ENCODE results near the gene IFI44. TPM values are rescaled to one million over a fixed set of nuclear protein-coding genes. Genes with fewer than 3 reads are reported as not detected.

The IFI44 gene
- total RNA-seq, 2 experiments from 2014 or later, result 67.4 to 70.0 TPM

DNA sequence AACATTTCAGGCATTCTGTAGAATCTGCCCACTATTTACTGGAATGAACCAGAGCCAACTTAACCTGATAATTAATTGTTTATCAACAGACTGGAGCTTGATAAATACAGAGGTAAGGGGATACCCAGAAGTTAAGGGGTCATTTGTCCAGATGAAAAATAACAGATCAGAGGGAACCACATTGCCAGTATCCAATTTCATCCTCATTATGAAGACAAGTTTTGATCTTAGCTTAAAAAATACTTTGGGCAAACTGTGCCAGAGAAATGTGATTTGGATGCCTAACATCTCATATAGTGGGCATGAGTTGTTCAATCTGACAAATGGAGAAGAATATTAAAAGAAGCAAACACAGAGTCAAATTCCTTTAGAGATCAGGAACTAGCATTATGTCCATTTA, 63.7 kb downstream of the IFI44 start:
- H3K9me3 ChIP-seq (ENCODE audit: control insufficient read depth in 1 of 2, insufficient read depth in 1 of 2, low read length in 2 of 2), result no peaks in the 10 kb centered on the region
- H3K4me1 Mint-ChIP-seq (ENCODE audit: low read depth), result no peaks in the 10 kb centered on the region
- no peak overlapping the region for H3K4me3 ChIP-seq (ENCODE audit: low read length)
- TF ChIP-seq, protein P1, sequence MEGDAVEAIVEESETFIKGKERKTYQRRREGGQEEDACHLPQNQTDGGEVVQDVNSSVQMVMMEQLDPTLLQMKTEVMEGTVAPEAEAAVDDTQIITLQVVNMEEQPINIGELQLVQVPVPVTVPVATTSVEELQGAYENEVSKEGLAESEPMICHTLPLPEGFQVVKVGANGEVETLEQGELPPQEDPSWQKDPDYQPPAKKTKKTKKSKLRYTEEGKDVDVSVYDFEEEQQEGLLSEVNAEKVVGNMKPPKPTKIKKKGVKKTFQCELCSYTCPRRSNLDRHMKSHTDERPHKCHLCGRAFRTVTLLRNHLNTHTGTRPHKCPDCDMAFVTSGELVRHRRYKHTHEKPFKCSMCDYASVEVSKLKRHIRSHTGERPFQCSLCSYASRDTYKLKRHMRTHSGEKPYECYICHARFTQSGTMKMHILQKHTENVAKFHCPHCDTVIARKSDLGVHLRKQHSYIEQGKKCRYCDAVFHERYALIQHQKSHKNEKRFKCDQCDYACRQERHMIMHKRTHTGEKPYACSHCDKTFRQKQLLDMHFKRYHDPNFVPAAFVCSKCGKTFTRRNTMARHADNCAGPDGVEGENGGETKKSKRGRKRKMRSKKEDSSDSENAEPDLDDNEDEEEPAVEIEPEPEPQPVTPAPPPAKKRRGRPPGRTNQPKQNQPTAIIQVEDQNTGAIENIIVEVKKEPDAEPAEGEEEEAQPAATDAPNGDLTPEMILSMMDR (IDR thresholded peaks at IDR 0.05), result no peak
- no peaks in the 10 kb centered on the region for H3K36me3 ChIP-seq (ENCODE audit: insufficient read depth, low read length)
- ChIA-PET POLR2A (no interaction called here), CTCF (interaction anchor here (1.3 kb wide), 1 partner anchor 30 kb away, joined by 4 read pairs; no protein-coding TSS in a partner anchor)
- H3K36me3 Mint-ChIP-seq (ENCODE audit: low read depth), result no peaks in the 10 kb centered on the region
- intact Hi-C loops (cut with DNase I, micrococcal nuclease), result no loop called here
- H3K4me3 Mint-ChIP-seq, result no peak overlapping the region
- no peak for DNase-seq
- H3K27me3 Mint-ChIP-seq, result peaks cover 7% of the 10 kb centered on the region
- no peak overlapping the region for H3K27ac Mint-ChIP-seq
- no peak overlapping the region for H3K27ac ChIP-seq (ENCODE audit: low read depth in 1 of 2, low read length in 2 of 2)
- no peaks in the 10 kb centered on the region for H3K27me3 ChIP-seq (ENCODE audit: control insufficient read depth in 1 of 2, insufficient read depth in 2 of 2, low read length in 2 of 2)
- no peaks in the 10 kb centered on the region for H3K9me3 Mint-ChIP-seq
- no peak for ATAC-seq (ENCODE audit: poor library complexity)
- no peaks in the 10 kb centered on the region for H3K4me1 ChIP-seq (ENCODE audit: insufficient read depth, low read length)

Other genes with a start within 250 kb of the IFI44 start
- gene PTGFR, start 158.9 kb upstream of the IFI44 start, total RNA-seq, result not detected
- gene IFI44L, start 29.4 kb upstream of the IFI44 start, total RNA-seq, result 10 to 100 TPM; 19.5 to 23.9 TPM

All from CD4-positive, alpha-beta T cell (primary cell).